ENCODE data around the gene IRF2BP2.

IRF2BP2 gene

DNA sequence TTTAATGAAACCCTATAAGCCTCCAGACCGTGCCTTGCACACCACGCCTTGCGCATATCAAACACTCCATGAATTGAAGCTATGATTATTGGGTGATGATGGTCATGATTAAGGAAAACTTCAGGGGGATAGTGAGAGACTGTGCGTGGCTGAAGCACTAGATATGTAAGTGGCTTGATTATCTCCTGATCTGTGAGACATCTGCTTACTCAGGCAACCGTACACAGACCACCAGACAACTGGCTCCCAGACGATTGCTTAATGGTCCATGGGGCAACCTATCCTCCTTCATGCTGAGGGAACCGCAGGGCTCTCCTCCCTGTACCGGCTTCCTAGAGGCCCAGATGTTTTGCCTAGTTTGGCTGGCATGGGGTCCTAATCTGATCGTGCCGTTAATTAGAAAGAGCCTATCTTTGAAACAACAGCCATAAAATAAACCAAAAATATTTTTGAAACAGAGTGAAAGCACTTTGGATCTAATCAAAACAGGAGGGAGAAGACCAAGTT, 51.6 kb downstream of the IRF2BP2 start:
- TF ChIP-seq, protein P1, sequence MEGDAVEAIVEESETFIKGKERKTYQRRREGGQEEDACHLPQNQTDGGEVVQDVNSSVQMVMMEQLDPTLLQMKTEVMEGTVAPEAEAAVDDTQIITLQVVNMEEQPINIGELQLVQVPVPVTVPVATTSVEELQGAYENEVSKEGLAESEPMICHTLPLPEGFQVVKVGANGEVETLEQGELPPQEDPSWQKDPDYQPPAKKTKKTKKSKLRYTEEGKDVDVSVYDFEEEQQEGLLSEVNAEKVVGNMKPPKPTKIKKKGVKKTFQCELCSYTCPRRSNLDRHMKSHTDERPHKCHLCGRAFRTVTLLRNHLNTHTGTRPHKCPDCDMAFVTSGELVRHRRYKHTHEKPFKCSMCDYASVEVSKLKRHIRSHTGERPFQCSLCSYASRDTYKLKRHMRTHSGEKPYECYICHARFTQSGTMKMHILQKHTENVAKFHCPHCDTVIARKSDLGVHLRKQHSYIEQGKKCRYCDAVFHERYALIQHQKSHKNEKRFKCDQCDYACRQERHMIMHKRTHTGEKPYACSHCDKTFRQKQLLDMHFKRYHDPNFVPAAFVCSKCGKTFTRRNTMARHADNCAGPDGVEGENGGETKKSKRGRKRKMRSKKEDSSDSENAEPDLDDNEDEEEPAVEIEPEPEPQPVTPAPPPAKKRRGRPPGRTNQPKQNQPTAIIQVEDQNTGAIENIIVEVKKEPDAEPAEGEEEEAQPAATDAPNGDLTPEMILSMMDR (IDR thresholded peaks at IDR 0.05; ENCODE audit: low read depth, low read length, missing control alignments), result no peak
- DNase-seq (ENCODE audit: extremely low read depth, low read depth), result no peak
- H3K4me3 ChIP-seq (replicated peaks; ENCODE audit: low read depth, low read length), result no peak overlapping the region

GRCh38 chr1:234556245-234556943, 53.6 kb downstream of the IRF2BP2 start:
- TF ChIP-seq, protein P1 (IDR thresholded peaks at IDR 0.05; ENCODE audit: low read depth, low read length, missing control alignments), result no peak
- DNase-seq (ENCODE audit: extremely low read depth, low read depth), result no peak
- H3K4me3 ChIP-seq (replicated peaks; ENCODE audit: low read depth, low read length), result no peak overlapping the region

GRCh38 chr1:234555390-234556024, 54.5 kb downstream of the IRF2BP2 start:
- no peak overlapping the region for H3K4me3 ChIP-seq (replicated peaks; ENCODE audit: low read depth, low read length)
- TF ChIP-seq, protein P1 (IDR thresholded peaks at IDR 0.05; ENCODE audit: low read depth, low read length, missing control alignments), result no peak
- DNase-seq (ENCODE audit: extremely low read depth, low read depth), result no peak

DNA sequence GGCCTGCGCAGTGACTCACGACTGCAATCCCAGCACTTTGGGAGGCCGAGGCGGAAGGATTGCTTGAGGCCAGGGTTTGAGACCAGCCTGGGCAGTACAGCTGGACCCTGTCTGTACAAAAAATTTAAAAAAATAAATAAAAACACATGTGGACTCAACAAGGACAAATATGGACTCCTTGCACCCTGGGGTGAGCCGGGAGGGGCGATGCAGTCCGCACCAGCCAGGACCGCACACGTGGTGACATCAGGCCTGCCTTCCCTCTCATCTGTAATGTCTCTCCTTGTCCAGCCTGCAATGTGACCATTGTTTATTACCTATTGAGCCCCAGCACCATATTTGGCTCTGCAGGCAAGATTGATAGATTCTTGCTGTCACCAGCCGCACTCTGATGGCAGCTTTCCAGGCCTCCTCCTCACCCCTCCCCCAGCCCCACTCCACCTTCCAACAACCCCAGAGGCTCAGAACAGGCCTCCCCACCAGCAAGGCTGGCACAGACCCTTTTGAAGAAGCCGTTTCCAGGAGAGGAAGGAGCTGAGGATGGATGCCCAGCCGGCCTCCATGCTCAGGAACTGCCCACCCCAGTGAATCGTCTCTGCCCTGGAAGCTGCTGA, 55.2 kb downstream of the IRF2BP2 start:
- H3K4me3 ChIP-seq (replicated peaks; ENCODE audit: low read depth, low read length), result no peak overlapping the region
- TF ChIP-seq, protein P1 (IDR thresholded peaks at IDR 0.05; ENCODE audit: low read depth, low read length, missing control alignments), result no peak
- DNase-seq (ENCODE audit: extremely low read depth, low read depth), result no peak

Data from HFF-Myc (cell line).